ENCODE measurements around the gene LMO3. TPM values are rescaled to one million over a fixed set of nuclear protein-coding genes. Genes with fewer than 3 reads are reported as not detected.

Gene LMO3
- total and polyA plus RNA-seq, 2 donors (not counting 3 experiments of a cell fraction or from before 2014, with no cell fraction given) = not detected

DNA sequence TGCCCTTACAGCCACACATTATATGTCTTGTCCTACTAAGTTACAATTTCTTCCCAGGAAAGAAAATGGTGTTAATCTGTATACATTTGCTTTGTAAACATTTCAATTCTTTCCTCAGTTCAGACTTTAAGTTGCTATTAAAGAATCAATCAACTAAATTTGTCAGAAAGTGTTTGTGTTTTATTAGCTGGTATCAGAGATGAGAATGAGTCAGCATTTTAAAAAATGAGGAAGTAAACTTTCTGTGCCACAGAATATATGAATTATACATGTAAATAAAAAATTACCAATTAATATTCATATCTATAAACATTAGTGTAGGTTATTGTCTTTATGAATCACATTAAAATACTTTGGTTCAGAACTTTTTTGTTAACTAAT, 82.0 kb downstream of the LMO3 start:
- DNase-seq (ENCODE audit: low read depth, low spot score) (no peak), FAIRE-seq (no peak)
- no peaks in the 10 kb centered on the region for H3K4me1 ChIP-seq (ENCODE audit: control insufficient read depth, extremely low read depth, insufficient read depth, low read length)
- H3K4me3 ChIP-seq (replicated peaks in 1 of 3; ENCODE audit: insufficient read depth in 1 of 3, low read depth in 1 of 3, low read length in 3 of 3) = no peak overlapping the region
- H3K9ac ChIP-seq (replicated peaks; ENCODE audit: extremely low read depth, insufficient read depth, low read length) = no peak overlapping the region
- dilution Hi-C loops (cut with MboI; ENCODE audit: extremely low pct_ligation_motif_present, low sequenced_read_pairs) = no loop called here
- no peaks in the 10 kb centered on the region for H4K20me1 ChIP-seq (replicated peaks; ENCODE audit: control insufficient read depth, extremely low read depth, insufficient read depth, low read length)
- no peak overlapping the region for H3K27ac ChIP-seq (ENCODE audit: insufficient read depth, low read depth, low read length)
- no peaks in the 10 kb centered on the region for H3K9me1 ChIP-seq (replicated peaks; ENCODE audit: control insufficient read depth, extremely low read depth, insufficient read depth, low read length)
- ChIA-PET CTCF (no interaction called here), POLR2A (no interaction called here)
- no peak overlapping the region for H2AFZ ChIP-seq (ENCODE audit: low read depth, low read length)
- H3K79me2 ChIP-seq (ENCODE audit: control insufficient read depth, insufficient read depth, low read length) = no peaks in the 10 kb centered on the region
- TF ChIP-seq GATA2 (IDR thresholded peaks at IDR 0.05; ENCODE audit: insufficient read depth, insufficient read length, low read depth, low read length) (no peak), POLR2A (IDR thresholded peaks at IDR 0.05; ENCODE audit: low read depth, low read length) (no peak), EZH2 (IDR thresholded peaks at IDR 0.05; ENCODE audit: borderline replicate concordance, low read depth, low read length, severe bottlenecking) (no peak), FOS (IDR thresholded peaks at IDR 0.05; ENCODE audit: borderline replicate concordance, insufficient read depth, low read length) (no peak), POLR2AphosphoS5 (IDR thresholded peaks at IDR 0.05; ENCODE audit: insufficient read depth, low read depth, low read length) (no peak), MYC (IDR thresholded peaks at IDR 0.05; ENCODE audit: low read depth, low read length) (no peak), JUN (IDR thresholded peaks at IDR 0.05; ENCODE audit: borderline replicate concordance, insufficient read depth, insufficient read length, low read depth) (no peak)
- TF ChIP-seq, protein P1, sequence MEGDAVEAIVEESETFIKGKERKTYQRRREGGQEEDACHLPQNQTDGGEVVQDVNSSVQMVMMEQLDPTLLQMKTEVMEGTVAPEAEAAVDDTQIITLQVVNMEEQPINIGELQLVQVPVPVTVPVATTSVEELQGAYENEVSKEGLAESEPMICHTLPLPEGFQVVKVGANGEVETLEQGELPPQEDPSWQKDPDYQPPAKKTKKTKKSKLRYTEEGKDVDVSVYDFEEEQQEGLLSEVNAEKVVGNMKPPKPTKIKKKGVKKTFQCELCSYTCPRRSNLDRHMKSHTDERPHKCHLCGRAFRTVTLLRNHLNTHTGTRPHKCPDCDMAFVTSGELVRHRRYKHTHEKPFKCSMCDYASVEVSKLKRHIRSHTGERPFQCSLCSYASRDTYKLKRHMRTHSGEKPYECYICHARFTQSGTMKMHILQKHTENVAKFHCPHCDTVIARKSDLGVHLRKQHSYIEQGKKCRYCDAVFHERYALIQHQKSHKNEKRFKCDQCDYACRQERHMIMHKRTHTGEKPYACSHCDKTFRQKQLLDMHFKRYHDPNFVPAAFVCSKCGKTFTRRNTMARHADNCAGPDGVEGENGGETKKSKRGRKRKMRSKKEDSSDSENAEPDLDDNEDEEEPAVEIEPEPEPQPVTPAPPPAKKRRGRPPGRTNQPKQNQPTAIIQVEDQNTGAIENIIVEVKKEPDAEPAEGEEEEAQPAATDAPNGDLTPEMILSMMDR (IDR thresholded peaks at IDR 0.05; ENCODE audit: extremely low read depth in 1 of 2, insufficient read depth in 1 of 2, low read depth in 1 of 2, low read length in 2 of 2) = no peak
- TF ChIP-seq, protein P2, sequence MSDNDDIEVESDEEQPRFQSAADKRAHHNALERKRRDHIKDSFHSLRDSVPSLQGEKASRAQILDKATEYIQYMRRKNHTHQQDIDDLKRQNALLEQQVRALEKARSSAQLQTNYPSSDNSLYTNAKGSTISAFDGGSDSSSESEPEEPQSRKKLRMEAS (IDR thresholded peaks at IDR 0.05; ENCODE audit: insufficient read depth, insufficient read length) = no peak
- no peaks in the 10 kb centered on the region for H3K9me3 ChIP-seq (replicated peaks; ENCODE audit: control insufficient read depth, insufficient read depth, low read length)
- no peak overlapping the region for H3K4me2 ChIP-seq (ENCODE audit: insufficient read depth, low read length)
- intact Hi-C loops (cut with micrococcal nuclease) = no loop called here
- no TSS peak for BruUV-seq (replicated peaks)
- no peaks in the 10 kb centered on the region for H3K36me3 ChIP-seq (ENCODE audit: control insufficient read depth in 2 of 2, extremely low read depth in 1 of 2, insufficient read depth in 2 of 2, low read length in 2 of 2)
- H3K27me3 ChIP-seq (ENCODE audit: control insufficient read depth in 2 of 2, insufficient read depth in 2 of 2, low read length in 2 of 2) = no peaks in the 10 kb centered on the region

All from endothelial cell of umbilical vein (primary cell).